D721Med (cell line): ENCODE data around the gene CDKAL1.

ENCODE experiments used
- DNase-seq: peaks from one replicate; pipeline ENCODE4 v3.0.0; 2011; ENCODE audit warnings: low spot score; ENCODE audit not compliant: insufficient read length
- FAIRE-seq: peaks from 2 replicates; lab custom pipeline; 2011; peaks lifted over from hg19 to GRCh38; lab: Jason Lieb, UNC
- TF ChIP-seq, protein P1 (sequence below): IDR thresholded peaks from 2 replicates; pipeline ENCODE4 v1.5.1; 2012; ENCODE audit warnings: mild to moderate bottlenecking, control low read depth; ENCODE audit not compliant: insufficient read depth; ENCODE audit errors: missing control alignments

CDKAL1 gene

DNA sequence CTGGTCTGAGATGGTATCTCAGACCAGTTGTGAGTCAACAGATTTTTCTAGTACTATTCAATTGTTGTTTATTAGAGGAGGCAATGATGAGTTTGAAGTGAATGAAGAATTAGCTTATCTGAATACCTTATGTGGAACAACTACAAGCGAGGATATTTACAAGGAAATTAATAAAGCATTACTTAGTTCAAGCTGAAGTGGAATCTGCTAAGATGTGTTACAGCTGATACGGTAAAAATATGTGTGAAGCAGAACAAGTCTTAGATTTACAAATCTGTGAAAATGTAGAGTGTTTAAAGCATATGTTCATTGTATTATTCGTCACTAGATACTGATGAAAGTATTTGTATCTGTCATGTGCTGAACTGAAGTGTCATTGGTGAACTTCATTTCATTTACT, 272.4 kb downstream of the CDKAL1 start:
- DNase-seq (no peak), FAIRE-seq (peak; percentile 80)
- TF ChIP-seq, protein P1, sequence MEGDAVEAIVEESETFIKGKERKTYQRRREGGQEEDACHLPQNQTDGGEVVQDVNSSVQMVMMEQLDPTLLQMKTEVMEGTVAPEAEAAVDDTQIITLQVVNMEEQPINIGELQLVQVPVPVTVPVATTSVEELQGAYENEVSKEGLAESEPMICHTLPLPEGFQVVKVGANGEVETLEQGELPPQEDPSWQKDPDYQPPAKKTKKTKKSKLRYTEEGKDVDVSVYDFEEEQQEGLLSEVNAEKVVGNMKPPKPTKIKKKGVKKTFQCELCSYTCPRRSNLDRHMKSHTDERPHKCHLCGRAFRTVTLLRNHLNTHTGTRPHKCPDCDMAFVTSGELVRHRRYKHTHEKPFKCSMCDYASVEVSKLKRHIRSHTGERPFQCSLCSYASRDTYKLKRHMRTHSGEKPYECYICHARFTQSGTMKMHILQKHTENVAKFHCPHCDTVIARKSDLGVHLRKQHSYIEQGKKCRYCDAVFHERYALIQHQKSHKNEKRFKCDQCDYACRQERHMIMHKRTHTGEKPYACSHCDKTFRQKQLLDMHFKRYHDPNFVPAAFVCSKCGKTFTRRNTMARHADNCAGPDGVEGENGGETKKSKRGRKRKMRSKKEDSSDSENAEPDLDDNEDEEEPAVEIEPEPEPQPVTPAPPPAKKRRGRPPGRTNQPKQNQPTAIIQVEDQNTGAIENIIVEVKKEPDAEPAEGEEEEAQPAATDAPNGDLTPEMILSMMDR = no peak

DNA sequence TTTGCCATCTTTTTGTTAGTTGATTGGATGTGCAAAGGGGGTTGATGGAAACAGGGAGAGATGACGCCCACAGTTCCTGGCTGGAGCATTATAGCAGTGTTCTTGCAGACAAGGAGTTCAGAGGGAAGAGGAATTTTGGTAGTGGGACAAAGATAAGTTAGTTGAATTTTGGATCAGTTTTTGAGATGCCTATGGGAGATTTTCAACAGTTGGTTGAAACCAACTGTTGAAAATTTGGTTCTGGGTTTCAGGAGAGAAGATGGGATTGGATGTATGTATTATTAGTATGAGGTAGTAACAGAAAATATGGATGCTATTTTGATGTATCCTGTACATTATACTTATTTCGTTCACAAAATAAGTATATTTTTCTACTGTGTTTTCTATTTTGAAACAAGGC, 274.2 kb downstream of the CDKAL1 start:
- TF ChIP-seq, protein P1 = no peak
- FAIRE-seq (no peak), DNase-seq (no peak)

DNA sequence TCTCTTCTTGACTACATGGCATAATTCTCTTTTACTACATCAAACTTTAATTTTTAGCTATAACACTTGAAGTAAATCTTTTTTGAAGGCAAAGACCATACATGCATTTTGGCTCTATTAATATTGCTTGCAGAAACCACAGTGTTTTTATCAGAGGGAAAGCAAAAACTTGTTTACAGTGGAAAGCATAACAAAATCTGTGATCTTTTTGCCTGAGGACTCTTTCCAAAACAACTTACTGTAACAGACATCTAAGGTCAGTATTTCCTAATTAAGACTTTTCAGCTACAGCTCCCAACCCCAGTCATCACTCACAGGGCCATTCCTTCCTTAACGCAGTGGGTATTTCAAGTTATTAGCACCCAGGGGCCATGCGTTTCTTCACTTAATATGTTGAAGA, 274.7 kb downstream of the CDKAL1 start:
- FAIRE-seq (no peak), DNase-seq (no peak)
- TF ChIP-seq, protein P1 = no peak

DNA sequence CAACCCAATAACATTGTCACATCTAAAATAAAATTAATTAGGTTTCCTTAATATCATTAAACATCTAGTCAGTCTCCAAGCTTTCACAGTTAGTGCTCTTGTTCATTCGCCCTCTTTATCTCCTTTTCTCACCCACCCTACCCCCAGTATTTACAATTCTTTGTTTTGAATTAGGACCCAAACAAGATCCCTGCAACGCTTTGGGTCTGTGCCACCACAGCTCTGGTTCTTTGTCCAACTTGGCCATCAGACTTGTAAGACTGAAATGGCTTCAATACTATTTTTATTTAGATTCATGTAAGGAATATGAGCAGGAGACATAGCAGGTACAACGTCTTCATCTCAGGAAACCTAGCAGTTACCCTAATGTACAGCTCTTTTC, 276.5 kb downstream of the CDKAL1 start:
- FAIRE-seq = no peak
- DNase-seq = no peak
- TF ChIP-seq, protein P1 = no peak

DNA sequence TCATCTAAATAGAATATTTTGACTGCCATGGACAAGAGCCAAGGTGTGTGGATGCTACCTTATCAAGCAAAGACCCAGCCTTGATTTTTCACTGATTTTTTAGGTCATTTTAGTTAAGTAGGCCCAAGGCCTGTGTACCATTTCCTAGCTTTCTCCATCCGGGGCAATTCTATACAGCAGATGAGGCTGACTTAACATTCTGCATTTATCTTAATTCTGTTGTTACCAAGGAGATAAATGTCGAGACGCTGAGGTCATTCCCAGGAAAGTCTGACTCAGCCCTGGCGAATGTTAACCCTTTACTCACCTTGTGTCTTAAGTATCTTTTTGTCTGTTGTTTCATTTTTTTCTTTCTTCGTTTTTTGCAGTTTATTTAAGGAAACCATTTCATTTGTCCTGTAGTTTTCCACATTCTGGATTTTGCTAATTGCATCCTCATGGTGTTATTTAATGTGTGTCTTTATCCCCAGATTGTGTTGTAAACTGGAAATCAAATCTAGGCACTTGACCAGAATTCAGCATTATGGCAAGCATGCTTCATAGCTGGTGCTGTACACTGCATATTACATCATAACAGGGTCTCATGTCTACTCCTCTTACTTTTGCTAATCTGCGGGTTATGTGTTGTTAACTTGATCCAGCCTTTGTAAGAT, 277.0 kb downstream of the CDKAL1 start:
- peak; percentile 96 for FAIRE-seq
- DNase-seq = no peak
- TF ChIP-seq, protein P1 = no peak

DNA sequence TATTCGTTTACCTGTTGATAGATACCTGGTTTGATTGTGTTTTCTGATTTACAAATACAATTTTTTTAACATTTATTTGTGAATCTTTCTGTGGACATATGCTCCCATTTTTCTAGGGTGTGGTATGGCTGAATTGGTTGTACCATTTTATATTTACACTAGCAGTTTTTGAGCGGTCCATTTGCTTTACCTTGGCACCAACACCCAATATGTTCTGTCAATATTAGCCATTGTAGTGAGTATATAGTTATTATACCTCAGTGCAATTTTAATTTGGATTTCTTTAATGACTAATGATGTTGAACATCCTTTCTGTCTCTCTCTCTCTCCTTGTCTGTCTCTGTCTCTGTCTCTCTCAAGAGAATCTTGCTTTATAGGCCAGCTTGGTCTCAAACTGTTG, 278.5 kb downstream of the CDKAL1 start:
- DNase-seq (no peak), FAIRE-seq (peak; percentile 76)
- TF ChIP-seq, protein P1 = no peak

DNA sequence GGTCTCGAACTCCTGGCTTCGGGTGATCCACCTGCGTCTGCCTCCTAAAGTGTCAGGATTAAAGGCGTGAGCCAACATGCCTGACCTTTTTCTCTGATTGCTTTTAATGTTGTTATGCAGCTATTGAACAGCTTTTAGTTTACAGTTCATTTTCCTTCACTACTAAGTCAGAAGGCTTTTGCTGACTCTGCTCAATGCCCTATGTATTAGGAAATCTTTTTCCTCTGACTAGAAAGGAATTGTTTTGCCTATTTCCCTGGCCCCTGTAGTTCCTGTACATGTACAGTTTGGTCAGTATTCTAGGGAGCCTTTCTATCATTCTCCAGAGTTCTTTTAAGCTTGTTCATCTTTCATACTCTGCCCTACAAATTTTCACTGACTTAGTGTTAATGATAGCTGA, 280.2 kb downstream of the CDKAL1 start:
- peak; percentile 11 for FAIRE-seq
- DNase-seq = no peak

More for the DNA sequence above, 280.2 kb downstream of the CDKAL1 start:
- TF ChIP-seq, protein P1 = no peak
